Measurements from ENCODE around the gene ZNF469.

DNA sequence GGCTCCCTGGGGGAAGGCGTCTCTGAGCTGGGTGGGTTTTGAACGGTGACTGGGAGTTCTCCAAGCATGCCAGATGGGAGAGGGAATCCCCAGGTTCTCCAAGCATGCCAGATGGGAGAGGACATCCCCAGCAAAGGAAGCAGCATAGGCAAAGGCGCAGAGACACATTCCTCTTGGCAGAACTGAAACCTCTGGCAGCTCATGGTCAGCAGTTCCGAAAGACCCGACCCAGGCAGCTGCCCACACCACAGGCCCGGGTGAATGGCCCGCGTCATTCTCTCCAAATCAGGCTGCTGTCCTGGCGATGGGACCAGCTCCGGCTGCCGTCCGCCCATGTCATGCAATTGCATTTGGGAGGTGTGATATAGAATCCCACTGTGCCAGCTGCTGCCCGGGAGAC, 8.0 kb downstream of the ZNF469 start:
- TF ChIP-seq MXD1 (CRISPR knock-in tag; IDR thresholded peaks at IDR 0.05) (no peak), JUN (CRISPR knock-in tag; IDR thresholded peaks at IDR 0.05) (no peak), SUZ12 (IDR thresholded peaks at IDR 0.05; ENCODE audit: low read depth, low read length) (no peak), MYC (CRISPR knock-in tag; IDR thresholded peaks at IDR 0.05; ENCODE audit: borderline replicate concordance) (no peak), SP140L (CRISPR knock-in tag; IDR thresholded peaks at IDR 0.05; ENCODE audit: borderline replicate concordance) (no peak), HOXA9 (CRISPR knock-in tag; IDR thresholded peaks at IDR 0.05; ENCODE audit: borderline replicate concordance) (no peak), PAF1 (CRISPR knock-in tag; IDR thresholded peaks at IDR 0.05) (no peak)
